ENCODE measurements around the gene ASIC1. TPM values are rescaled to one million over a fixed set of nuclear protein-coding genes. Genes with fewer than 3 reads are reported as not detected.
"Not testable (repeated sequence)": the region's sequence is repeated elsewhere in the genome, so short reads cannot be mapped to it uniquely, and the experiment has no call there.

ASIC1 gene
- total and polyA plus RNA-seq, 8 donors: 0.14 to 1.0 (median 0.57) TPM

- FAIRE-seq: no peak
- intact Hi-C loops (cut with DNase I): loop anchor here in 2 of 3 donors (5.0 to 10.0 kb wide), 4 partner anchors 93 to 235 kb away; no protein-coding TSS in a partner anchor
- no peaks in the 10 kb centered on the region for H3K9me3 ChIP-seq
- no peak for ATAC-seq
- no peaks in the 10 kb centered on the region for H3K36me3 ChIP-seq
- H3K27ac ChIP-seq: no peak overlapping the region
- no peak for DNase-seq
- H3K4me3 ChIP-seq: no peak overlapping the region
- H3K27me3 ChIP-seq: no peaks in the 10 kb centered on the region
- TF ChIP-seq CTCF (IDR thresholded peaks at IDR 0.05): no peak
- peaks cover 0 to 3% (median 0%) of the 10 kb centered on the region in 3 donors for H3K4me1 ChIP-seq
- WGBS, 2 donors: 67 to 73% methylated on average over 5 of the region's 5 CpGs
Measured at GRCh38 chr12:50079771-50080170, 22.4 kb downstream of the ASIC1 start.

GRCh38 chr12:50081096-50081808, 23.9 kb downstream of the ASIC1 start:
- Histone ChIP-seq H3K27me3 (no peaks in the 10 kb centered on the region), H3K9me3 (no peaks in the 10 kb centered on the region), H3K4me3 (no peak overlapping the region), H3K27ac (no peak overlapping the region), H3K4me1 (peaks cover 0 to 3% (median 0%) of the 10 kb centered on the region in 3 donors), H3K36me3 (no peaks in the 10 kb centered on the region)
- DNase-seq: no peak
- 43 to 45% methylated on average over 40 to 46 of the region's 46 CpGs for WGBS, 2 donors
- FAIRE-seq: no peak
- intact Hi-C loops (cut with DNase I): no loop called here
- TF ChIP-seq CTCF (IDR thresholded peaks at IDR 0.05): no peak
- no peak for ATAC-seq

GRCh38 chr12:50082644-50083043, 25.2 kb downstream of the ASIC1 start:
- peaks cover 0 to 3% (median 0%) of the 10 kb centered on the region in 3 donors for H3K36me3 ChIP-seq
- H3K4me3 ChIP-seq: no peak overlapping the region
- intact Hi-C loops (cut with DNase I): no loop called here
- DNase-seq (no peak), ATAC-seq (no peak), FAIRE-seq (no peak)
- no peaks in the 10 kb centered on the region for H3K27me3 ChIP-seq
- H3K9me3 ChIP-seq: no peaks in the 10 kb centered on the region
- no peak overlapping the region for H3K27ac ChIP-seq
- no peak for TF ChIP-seq CTCF (IDR thresholded peaks at IDR 0.05)
- H3K4me1 ChIP-seq: peaks cover 0 to 3% (median 0%) of the 10 kb centered on the region in 3 donors
- WGBS, 2 donors: 60 to 64% methylated on average over 7 of the region's 7 CpGs

GRCh38 chr12:50083301-50083700, 25.9 kb downstream of the ASIC1 start:
- intact Hi-C loops (cut with DNase I): no loop called here
- no peak for TF ChIP-seq CTCF (IDR thresholded peaks at IDR 0.05)

GRCh38 chr12:50084409-50084774, 27.0 kb downstream of the ASIC1 start:
- ATAC-seq; DNase-seq; H3K4me1 ChIP-seq; intact Hi-C loops (cut with DNase I); H3K36me3 ChIP-seq; H3K27me3 ChIP-seq; FAIRE-seq; H3K9me3 ChIP-seq: not testable (repeated sequence)
- WGBS, 2 donors: 36 to 42% methylated on average over 7 of the region's 7 CpGs
- H3K27ac ChIP-seq: peak overlapping the region; percentile 89 to 95 (median 93)
- peak overlapping the region; percentile 68 to 98 (median 86) for H3K4me3 ChIP-seq

More at GRCh38 chr12:50083301-50083700, 25.9 kb downstream of the ASIC1 start:
- WGBS, 2 donors: 92 to 93% methylated on average over 1 of the region's 1 CpG
- H3K9me3 ChIP-seq: no peaks in the 10 kb centered on the region
- ATAC-seq: no peak
- H3K4me1 ChIP-seq: peaks cover 0 to 3% (median 0%) of the 10 kb centered on the region in 3 donors
- no peak for DNase-seq
- no peak overlapping the region for H3K27ac ChIP-seq
- no peak overlapping the region for H3K4me3 ChIP-seq
- H3K36me3 ChIP-seq: peaks cover 0 to 3% (median 0%) of the 10 kb centered on the region in 3 donors
- H3K27me3 ChIP-seq: no peaks in the 10 kb centered on the region
- FAIRE-seq: no peak

Data from pancreas (tissue), 10 donors.